HEK293 (cell line): ENCODE data around the gene MAD2L1BP.

Experiments used
- EGR2 ChIP-seq: fragments of 450-650 bp; formaldehyde crosslinking; IDR thresholded peaks from 2 replicates; pipeline ENCODE4 v1.5.1; 2016; ENCODE audit warnings: low read depth, missing biosample characterization, missing genetic modification characterization
- KLF1 ChIP-seq: fragments of 450-650 bp; formaldehyde crosslinking; IDR thresholded peaks from 2 replicates; pipeline ENCODE4 v1.5.1; 2016; ENCODE audit warnings: missing biosample characterization, missing genetic modification characterization
- KLF7 ChIP-seq: fragments of 450-650 bp; formaldehyde crosslinking; IDR thresholded peaks from 2 replicates; pipeline ENCODE4 v1.5.1; 2016; ENCODE audit warnings: missing biosample characterization, missing genetic modification characterization, borderline replicate concordance
- REPIN1 ChIP-seq: fragments of 450-650 bp; formaldehyde crosslinking; IDR thresholded peaks from 2 replicates; pipeline ENCODE4 v1.5.1; 2017; ENCODE audit warnings: missing biosample characterization, missing genetic modification characterization, low read depth
- ZBTB8A ChIP-seq: fragments of 450-650 bp; formaldehyde crosslinking; IDR thresholded peaks from 2 replicates; pipeline ENCODE4 v1.5.1; 2016; ENCODE audit warnings: missing biosample characterization, missing genetic modification characterization
- ZEB2 ChIP-seq: fragments of 450-650 bp; formaldehyde crosslinking; IDR thresholded peaks from 2 replicates; pipeline ENCODE4 v1.5.1; 2016; ENCODE audit warnings: missing biosample characterization, missing genetic modification characterization
- ZIC2 ChIP-seq: fragments of 450-650 bp; formaldehyde crosslinking; IDR thresholded peaks from 2 replicates; pipeline ENCODE4 v1.5.1; 2016; ENCODE audit warnings: missing biosample characterization, missing genetic modification characterization
- ZNF10 ChIP-seq: fragments of 450-650 bp; formaldehyde crosslinking; IDR thresholded peaks from 2 replicates; pipeline ENCODE4 v1.5.1; 2017; ENCODE audit warnings: missing biosample characterization, missing genetic modification characterization
- ZNF114 ChIP-seq: fragments of 450-650 bp; formaldehyde crosslinking; IDR thresholded peaks from 2 replicates; pipeline ENCODE4 v1.5.0; 2017; ENCODE audit warnings: missing biosample characterization, missing genetic modification characterization
- ZNF138 ChIP-seq: fragments of 450-650 bp; formaldehyde crosslinking; IDR thresholded peaks from 2 replicates; pipeline ENCODE4 v1.5.1; 2016; ENCODE audit warnings: missing biosample characterization, missing genetic modification characterization, borderline replicate concordance
- ZNF157 ChIP-seq: fragments of 450-650 bp; formaldehyde crosslinking; IDR thresholded peaks from 2 replicates; pipeline ENCODE4 v1.5.1; 2016; ENCODE audit warnings: missing biosample characterization, missing genetic modification characterization
- ZNF16 ChIP-seq: fragments of 450-650 bp; formaldehyde crosslinking; IDR thresholded peaks from 2 replicates; pipeline ENCODE4 v1.5.1; 2016; ENCODE audit warnings: low read depth, missing biosample characterization, missing genetic modification characterization
- ZNF19 ChIP-seq: fragments of 450-650 bp; formaldehyde crosslinking; IDR thresholded peaks from 2 replicates; pipeline ENCODE4; 2016; ENCODE audit warnings: missing biosample characterization, missing genetic modification characterization, low read depth
- ZNF23 ChIP-seq: fragments of 450-650 bp; formaldehyde crosslinking; IDR thresholded peaks from 2 replicates; pipeline ENCODE4 v1.5.1; 2016; ENCODE audit warnings: missing biosample characterization, missing genetic modification characterization, borderline replicate concordance
- ZNF391 ChIP-seq: fragments of 450-650 bp; formaldehyde crosslinking; IDR thresholded peaks from 2 replicates; pipeline ENCODE4 v1.5.1; 2016; ENCODE audit warnings: low read depth, missing biosample characterization, missing genetic modification characterization, borderline replicate concordance
- ZNF404 ChIP-seq: fragments of 450-650 bp; formaldehyde crosslinking; IDR thresholded peaks from 2 replicates; pipeline ENCODE4 v1.5.1; 2017; ENCODE audit warnings: missing biosample characterization, missing genetic modification characterization
- ZNF426 ChIP-seq: fragments of 450-650 bp; formaldehyde crosslinking; IDR thresholded peaks from 2 replicates; pipeline ENCODE4 v1.5.1; 2017; ENCODE audit warnings: missing biosample characterization, missing genetic modification characterization, mild to moderate bottlenecking, inconsistent platforms, moderate library complexity
- ZNF473 ChIP-seq: fragments of 450-650 bp; formaldehyde crosslinking; IDR thresholded peaks from 2 replicates; pipeline ENCODE4 v1.5.1; 2017; ENCODE audit warnings: missing biosample characterization, missing genetic modification characterization
- ZNF514 ChIP-seq: fragments of 450-650 bp; formaldehyde crosslinking; IDR thresholded peaks from 2 replicates; pipeline ENCODE4 v1.5.1; 2016; ENCODE audit warnings: missing biosample characterization, missing genetic modification characterization
- ZNF544 ChIP-seq: fragments of 450-650 bp; formaldehyde crosslinking; IDR thresholded peaks from 2 replicates; pipeline ENCODE4 v1.5.0; 2017; ENCODE audit warnings: missing biosample characterization, missing genetic modification characterization
- ZNF629 ChIP-seq: fragments of 450-650 bp; formaldehyde crosslinking; IDR thresholded peaks from 2 replicates; pipeline ENCODE4 v1.5.1; 2017; ENCODE audit warnings: missing biosample characterization, missing genetic modification characterization
- ZNF654 ChIP-seq: fragments of 450-650 bp; formaldehyde crosslinking; IDR thresholded peaks from 2 replicates; pipeline ENCODE4 v1.5.1; 2016; ENCODE audit warnings: low read depth, missing biosample characterization, missing genetic modification characterization
- ZNF664 ChIP-seq: fragments of 450-650 bp; formaldehyde crosslinking; IDR thresholded peaks from 2 replicates; pipeline ENCODE4 v1.5.1; 2016; ENCODE audit warnings: missing biosample characterization, missing genetic modification characterization
- ZNF785 ChIP-seq: fragments of 450-650 bp; formaldehyde crosslinking; IDR thresholded peaks from 2 replicates; pipeline ENCODE4 v1.5.1; 2016; ENCODE audit warnings: missing biosample characterization, missing genetic modification characterization
- ZNF830 ChIP-seq: fragments of 450-650 bp; IDR thresholded peaks from 2 replicates; pipeline ENCODE4 v1.5.0; 2018; ENCODE audit warnings: missing biosample characterization, missing genetic modification characterization, low read depth, mild to moderate bottlenecking, moderate library complexity
- TF ChIP-seq, protein P1 (sequence below): fragments of 450-650 bp; formaldehyde crosslinking; IDR thresholded peaks from 2 replicates; pipeline ENCODE4 v1.5.1; 2017; ENCODE audit warnings: missing biosample characterization, missing genetic modification characterization
- TF ChIP-seq, protein P2 (sequence below): fragments of 450-650 bp; formaldehyde crosslinking; IDR thresholded peaks from 2 replicates; pipeline ENCODE4 v1.5.1; 2016; ENCODE audit warnings: missing biosample characterization, missing genetic modification characterization
- TF ChIP-seq, protein P3 (sequence below): fragments of 450-650 bp; formaldehyde crosslinking; IDR thresholded peaks from 2 replicates; pipeline ENCODE4 v1.5.1; 2016; ENCODE audit warnings: missing biosample characterization, missing genetic modification characterization
- TF ChIP-seq, protein P4 (sequence below): fragments of 450-650 bp; formaldehyde crosslinking; IDR thresholded peaks from 2 replicates; pipeline ENCODE4 v1.5.1; 2016; ENCODE audit warnings: missing biosample characterization, missing genetic modification characterization, low read depth
- TF ChIP-seq, protein P5 (sequence below): fragments of 450-650 bp; formaldehyde crosslinking; IDR thresholded peaks from 2 replicates; pipeline ENCODE4 v1.5.1; 2017; ENCODE audit warnings: missing biosample characterization, missing genetic modification characterization

MAD2L1BP gene

DNA sequence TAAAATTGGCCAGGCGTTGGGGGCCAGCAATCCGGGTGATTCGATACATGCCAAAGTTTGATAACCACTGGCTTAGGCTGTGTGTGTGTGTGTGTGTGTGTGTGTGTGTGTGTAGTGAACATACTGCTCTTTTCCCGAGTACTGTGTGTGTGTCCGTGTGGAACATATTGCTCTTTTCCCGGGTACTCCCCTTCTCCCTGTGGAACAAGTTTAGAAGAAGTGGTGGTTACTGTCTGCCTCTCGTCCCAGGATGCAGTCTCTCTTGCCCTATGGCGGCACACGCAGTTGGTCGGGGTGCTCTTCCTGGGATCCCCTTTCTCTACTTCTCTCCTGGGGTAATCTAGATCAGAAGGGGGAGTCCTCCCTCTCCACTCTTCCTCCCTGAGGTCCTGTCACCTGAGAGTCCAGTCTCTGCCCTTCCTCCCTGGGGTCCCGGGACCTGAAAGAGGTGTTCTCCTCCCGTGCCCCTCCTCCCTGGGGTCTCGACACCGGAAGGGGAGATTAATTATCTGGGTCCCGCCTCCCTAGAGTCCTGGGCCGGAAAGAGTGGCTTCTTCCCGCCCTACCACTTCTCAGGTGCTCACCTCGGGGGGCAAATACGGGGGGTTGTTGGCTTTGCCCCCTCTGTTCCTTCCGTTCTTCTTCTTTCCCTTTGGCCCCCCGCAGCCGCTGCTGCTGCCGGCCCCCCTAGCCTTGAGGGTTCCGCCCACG, 7.1 kb upstream of the MAD2L1BP start (continued):
- TF ChIP-seq ZNF654 (no peak), ZIC2 (tag by site-specific recombination) (no peak), REPIN1 (tag by site-specific recombination) (no peak), ZNF114 (tag by site-specific recombination) (no peak), ZNF157 (tag by site-specific recombination) (no peak), ZNF19 (tag by site-specific recombination) (no peak), ZNF514 (tag by site-specific recombination) (no peak), ZNF629 (tag by site-specific recombination) (no peak), ZNF391 (tag by site-specific recombination) (0 out of 2 replicates have a peak, but pooled peaks have one; percentile 14), ZNF473 (tag by site-specific recombination) (no peak), ZNF10 (tag by site-specific recombination) (no peak), ZNF664 (tag by site-specific recombination) (no peak), ZNF830 (tag by site-specific recombination) (no peak), ZNF16 (tag by site-specific recombination) (no peak), ZNF23 (tag by site-specific recombination) (no peak), ZNF544 (no peak), ZNF404 (tag by site-specific recombination) (no peak), KLF7 (tag by site-specific recombination) (no peak), ZNF785 (no peak), ZNF138 (tag by site-specific recombination) (no peak), EGR2 (no peak), ZEB2 (tag by site-specific recombination) (peak; percentile 35), KLF1 (tag by site-specific recombination) (no peak), ZNF426 (tag by site-specific recombination) (no peak), ZBTB8A (no peak)
- TF ChIP-seq, protein P1, sequence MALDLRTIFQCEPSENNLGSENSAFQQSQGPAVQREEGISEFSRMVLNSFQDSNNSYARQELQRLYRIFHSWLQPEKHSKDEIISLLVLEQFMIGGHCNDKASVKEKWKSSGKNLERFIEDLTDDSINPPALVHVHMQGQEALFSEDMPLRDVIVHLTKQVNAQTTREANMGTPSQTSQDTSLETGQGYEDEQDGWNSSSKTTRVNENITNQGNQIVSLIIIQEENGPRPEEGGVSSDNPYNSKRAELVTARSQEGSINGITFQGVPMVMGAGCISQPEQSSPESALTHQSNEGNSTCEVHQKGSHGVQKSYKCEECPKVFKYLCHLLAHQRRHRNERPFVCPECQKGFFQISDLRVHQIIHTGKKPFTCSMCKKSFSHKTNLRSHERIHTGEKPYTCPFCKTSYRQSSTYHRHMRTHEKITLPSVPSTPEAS (tag by site-specific recombination), result peak; percentile 90
- TF ChIP-seq, protein P2, sequence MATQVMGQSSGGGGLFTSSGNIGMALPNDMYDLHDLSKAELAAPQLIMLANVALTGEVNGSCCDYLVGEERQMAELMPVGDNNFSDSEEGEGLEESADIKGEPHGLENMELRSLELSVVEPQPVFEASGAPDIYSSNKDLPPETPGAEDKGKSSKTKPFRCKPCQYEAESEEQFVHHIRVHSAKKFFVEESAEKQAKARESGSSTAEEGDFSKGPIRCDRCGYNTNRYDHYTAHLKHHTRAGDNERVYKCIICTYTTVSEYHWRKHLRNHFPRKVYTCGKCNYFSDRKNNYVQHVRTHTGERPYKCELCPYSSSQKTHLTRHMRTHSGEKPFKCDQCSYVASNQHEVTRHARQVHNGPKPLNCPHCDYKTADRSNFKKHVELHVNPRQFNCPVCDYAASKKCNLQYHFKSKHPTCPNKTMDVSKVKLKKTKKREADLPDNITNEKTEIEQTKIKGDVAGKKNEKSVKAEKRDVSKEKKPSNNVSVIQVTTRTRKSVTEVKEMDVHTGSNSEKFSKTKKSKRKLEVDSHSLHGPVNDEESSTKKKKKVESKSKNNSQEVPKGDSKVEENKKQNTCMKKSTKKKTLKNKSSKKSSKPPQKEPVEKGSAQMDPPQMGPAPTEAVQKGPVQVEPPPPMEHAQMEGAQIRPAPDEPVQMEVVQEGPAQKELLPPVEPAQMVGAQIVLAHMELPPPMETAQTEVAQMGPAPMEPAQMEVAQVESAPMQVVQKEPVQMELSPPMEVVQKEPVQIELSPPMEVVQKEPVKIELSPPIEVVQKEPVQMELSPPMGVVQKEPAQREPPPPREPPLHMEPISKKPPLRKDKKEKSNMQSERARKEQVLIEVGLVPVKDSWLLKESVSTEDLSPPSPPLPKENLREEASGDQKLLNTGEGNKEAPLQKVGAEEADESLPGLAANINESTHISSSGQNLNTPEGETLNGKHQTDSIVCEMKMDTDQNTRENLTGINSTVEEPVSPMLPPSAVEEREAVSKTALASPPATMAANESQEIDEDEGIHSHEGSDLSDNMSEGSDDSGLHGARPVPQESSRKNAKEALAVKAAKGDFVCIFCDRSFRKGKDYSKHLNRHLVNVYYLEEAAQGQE (tag by site-specific recombination), result no peak
- TF ChIP-seq, protein P3, sequence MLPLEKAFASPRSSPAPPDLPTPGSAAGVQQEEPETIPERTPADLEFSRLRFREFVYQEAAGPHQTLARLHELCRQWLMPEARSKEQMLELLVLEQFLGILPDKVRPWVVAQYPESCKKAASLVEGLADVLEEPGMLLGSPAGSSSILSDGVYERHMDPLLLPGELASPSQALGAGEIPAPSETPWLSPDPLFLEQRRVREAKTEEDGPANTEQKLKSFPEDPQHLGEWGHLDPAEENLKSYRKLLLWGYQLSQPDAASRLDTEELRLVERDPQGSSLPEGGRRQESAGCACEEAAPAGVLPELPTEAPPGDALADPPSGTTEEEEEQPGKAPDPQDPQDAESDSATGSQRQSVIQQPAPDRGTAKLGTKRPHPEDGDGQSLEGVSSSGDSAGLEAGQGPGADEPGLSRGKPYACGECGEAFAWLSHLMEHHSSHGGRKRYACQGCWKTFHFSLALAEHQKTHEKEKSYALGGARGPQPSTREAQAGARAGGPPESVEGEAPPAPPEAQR (tag by site-specific recombination), result no peak
- TF ChIP-seq, protein P4, sequence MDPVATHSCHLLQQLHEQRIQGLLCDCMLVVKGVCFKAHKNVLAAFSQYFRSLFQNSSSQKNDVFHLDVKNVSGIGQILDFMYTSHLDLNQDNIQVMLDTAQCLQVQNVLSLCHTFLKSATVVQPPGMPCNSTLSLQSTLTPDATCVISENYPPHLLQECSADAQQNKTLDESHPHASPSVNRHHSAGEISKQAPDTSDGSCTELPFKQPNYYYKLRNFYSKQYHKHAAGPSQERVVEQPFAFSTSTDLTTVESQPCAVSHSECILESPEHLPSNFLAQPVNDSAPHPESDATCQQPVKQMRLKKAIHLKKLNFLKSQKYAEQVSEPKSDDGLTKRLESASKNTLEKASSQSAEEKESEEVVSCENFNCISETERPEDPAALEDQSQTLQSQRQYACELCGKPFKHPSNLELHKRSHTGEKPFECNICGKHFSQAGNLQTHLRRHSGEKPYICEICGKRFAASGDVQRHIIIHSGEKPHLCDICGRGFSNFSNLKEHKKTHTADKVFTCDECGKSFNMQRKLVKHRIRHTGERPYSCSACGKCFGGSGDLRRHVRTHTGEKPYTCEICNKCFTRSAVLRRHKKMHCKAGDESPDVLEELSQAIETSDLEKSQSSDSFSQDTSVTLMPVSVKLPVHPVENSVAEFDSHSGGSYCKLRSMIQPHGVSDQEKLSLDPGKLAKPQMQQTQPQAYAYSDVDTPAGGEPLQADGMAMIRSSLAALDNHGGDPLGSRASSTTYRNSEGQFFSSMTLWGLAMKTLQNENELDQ (tag by site-specific recombination), result no peak
- TF ChIP-seq, protein P5, sequence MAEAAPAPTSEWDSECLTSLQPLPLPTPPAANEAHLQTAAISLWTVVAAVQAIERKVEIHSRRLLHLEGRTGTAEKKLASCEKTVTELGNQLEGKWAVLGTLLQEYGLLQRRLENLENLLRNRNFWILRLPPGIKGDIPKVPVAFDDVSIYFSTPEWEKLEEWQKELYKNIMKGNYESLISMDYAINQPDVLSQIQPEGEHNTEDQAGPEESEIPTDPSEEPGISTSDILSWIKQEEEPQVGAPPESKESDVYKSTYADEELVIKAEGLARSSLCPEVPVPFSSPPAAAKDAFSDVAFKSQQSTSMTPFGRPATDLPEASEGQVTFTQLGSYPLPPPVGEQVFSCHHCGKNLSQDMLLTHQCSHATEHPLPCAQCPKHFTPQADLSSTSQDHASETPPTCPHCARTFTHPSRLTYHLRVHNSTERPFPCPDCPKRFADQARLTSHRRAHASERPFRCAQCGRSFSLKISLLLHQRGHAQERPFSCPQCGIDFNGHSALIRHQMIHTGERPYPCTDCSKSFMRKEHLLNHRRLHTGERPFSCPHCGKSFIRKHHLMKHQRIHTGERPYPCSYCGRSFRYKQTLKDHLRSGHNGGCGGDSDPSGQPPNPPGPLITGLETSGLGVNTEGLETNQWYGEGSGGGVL, result peak; percentile 65
